PC-3 (cell line): ENCODE data around the gene SBSN. TPM values are rescaled to one million over a fixed set of nuclear protein-coding genes. Genes with fewer than 3 reads are reported as not detected.

ENCODE experiments used
- ATAC-seq: fragments of 200-7000 bp; cut with Tn5 transposase; 2 replicates; pipeline ENCODE4 v1.9.1; 2020; ENCODE audit warnings: mild to moderate bottlenecking, moderate library complexity
- BruUV-seq: library from RNA; stranded (reverse); fragments of 400-500 nt; replicated peaks from 2 replicates; lab custom pipeline; 2021; lab: Mats Ljungman, UMichigan
- CTCF ChIA-PET: fragments of 300-600 bp; sonication (Branson Sonifier 250); formaldehyde crosslinking; loops from one replicate; lab custom pipeline; 2022; ENCODE audit warnings: antibody characterized with exemption; lab: Charles Lee
- POLR2A ChIA-PET: fragments of 300-600 bp; sonication (Branson Sonifier 250); formaldehyde crosslinking; loops from one replicate; lab custom pipeline; 2022; ENCODE audit warnings: antibody characterized with exemption; ENCODE audit not compliant: unreplicated experiment; lab: Charles Lee
- DNase-seq: peaks from one replicate; pipeline ENCODE4 v3.0.0-alpha.2; 2015
- H2AFZ ChIP-seq: fragments of 300-600 bp; sonication (generic); 2 replicates; pipeline ENCODE4 v1.6.0; 2016; ENCODE audit warnings: antibody characterized with exemption, low read length
- H3F3A ChIP-seq: fragments of 300-600 bp; sonication (generic); one replicate; pipeline ENCODE4 v1.6.0; 2017; ENCODE audit warnings: antibody characterized with exemption, low read length, control low read depth, mild to moderate bottlenecking; ENCODE audit not compliant: unreplicated experiment
- H3K27ac ChIP-seq: fragments of 300-600 bp; sonication (generic); 2 replicates; pipeline ENCODE4 v1.5.1; 2016; ENCODE audit warnings: mild to moderate bottlenecking, low read length
- H3K27me3 ChIP-seq: fragments of 300-600 bp; sonication (generic); 2 replicates; pipeline ENCODE4 v1.6.1; 2016; ENCODE audit warnings: low read length, mixed read lengths
- H3K36me3 ChIP-seq: fragments of 300-600 bp; sonication (generic); 2 replicates; pipeline ENCODE4 v1.6.1; 2016; ENCODE audit warnings: low read depth, mixed run types, low read length, mixed read lengths
- H3K4me1 ChIP-seq: fragments of 300-600 bp; sonication (generic); 2 replicates; pipeline ENCODE4 v1.5.1; 2016; ENCODE audit warnings: low read length; ENCODE audit not compliant: insufficient read depth
- H3K4me2 ChIP-seq: fragments of 300-600 bp; sonication (generic); 2 replicates; pipeline ENCODE4 v1.6.0; 2016; ENCODE audit warnings: low read length
- H3K4me3 ChIP-seq: fragments of 300-600 bp; sonication (generic); 2 replicates; pipeline ENCODE4 v1.5.1; 2016; ENCODE audit warnings: mild to moderate bottlenecking, low read length, mixed read lengths
- H3K79me2 ChIP-seq: fragments of 300-600 bp; sonication (generic); 2 replicates; pipeline ENCODE4 v1.6.1; 2017; ENCODE audit warnings: low read length, mixed read lengths
- H3K9ac ChIP-seq: fragments of 300-600 bp; sonication (generic); 2 replicates; pipeline ENCODE4 v1.6.0; 2016; ENCODE audit warnings: mild to moderate bottlenecking, low read length
- H3K9me2 ChIP-seq: fragments of 300-600 bp; sonication (generic); replicated peaks from 2 replicates; pipeline ENCODE4 v1.6.1; 2016; ENCODE audit warnings: mixed run types, low read length, mixed read lengths
- H3K9me3 ChIP-seq: fragments of 300-600 bp; sonication (generic); 2 replicates; pipeline ENCODE4 v1.6.1; 2016; ENCODE audit warnings: low read length, mixed read lengths
- H4K20me1 ChIP-seq: fragments of 300-600 bp; sonication (generic); 2 replicates; pipeline ENCODE4 v1.6.1; 2016; ENCODE audit warnings: low read length, mixed read lengths
- EZH2 ChIP-seq: fragments of 300-600 bp; sonication (generic); IDR thresholded peaks from one replicate; pipeline ENCODE4 v1.6.1; 2017; ENCODE audit warnings: antibody characterized with exemption, mild to moderate bottlenecking, low read length; ENCODE audit not compliant: unreplicated experiment
- EZH2phosphoT487 ChIP-seq: fragments of 300-600 bp; sonication (generic); IDR thresholded peaks from 2 replicates; pipeline ENCODE4 v1.6.1; 2018; ENCODE audit warnings: mild to moderate bottlenecking, antibody characterized with exemption, low read length, borderline replicate concordance
- intact Hi-C: fragments of 100-400 bp; cut with micrococcal nuclease; formaldehyde crosslinking; loops from 2 replicates; pipeline ENCODE4 v1.9.0; 2023
- total RNA-seq: library from RNA; depleted of rRNA; stranded (reverse); fragments of >200 nt; gene quantifications from 2 replicates; pipeline ENCODE4 v1.2.3, GENCODE V29; 2014; rRNA removed
- TF ChIP-seq, protein P1 (sequence below): fragments of 300-600 bp; sonication (generic); conservative IDR thresholded peaks from 2 replicates; pipeline ENCODE4 v1.5.1; 2017; ENCODE audit warnings: antibody characterized with exemption, low read depth, mild to moderate bottlenecking, low read length

The SBSN gene
- total RNA-seq, 1 experiment from 2014 or later = 0.26 TPM

DNA sequence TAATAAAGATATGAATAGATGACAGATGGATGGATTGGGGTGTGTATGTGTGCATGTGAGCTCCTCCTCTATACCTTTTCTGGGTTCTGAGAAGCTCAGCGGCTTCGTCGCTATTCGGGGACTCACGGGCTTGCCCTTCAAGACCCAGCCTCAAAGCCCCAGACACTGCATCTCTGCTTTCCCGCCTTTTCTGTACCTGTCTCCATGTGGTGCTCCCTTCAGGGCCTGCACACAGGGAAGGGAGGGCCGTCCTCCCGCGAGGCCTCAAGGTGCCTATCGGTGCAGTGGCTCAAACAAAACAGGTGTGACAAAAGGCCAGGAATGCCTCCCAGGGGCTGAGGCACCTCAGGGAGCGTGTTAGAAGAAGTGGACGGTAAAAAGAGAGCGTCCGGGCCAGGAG, 54.0 kb downstream of the SBSN start:
- no peaks in the 10 kb centered on the region for H3K4me1 ChIP-seq

More for the DNA sequence above, 54.0 kb downstream of the SBSN start:
- no peak overlapping the region for H2AFZ ChIP-seq
- H4K20me1 ChIP-seq = no peaks in the 10 kb centered on the region
- H3K4me2 ChIP-seq = no peak overlapping the region
- H3K9me3 ChIP-seq = no peaks in the 10 kb centered on the region
- ChIA-PET CTCF (no interaction called here), POLR2A (no interaction called here)
- no peaks in the 10 kb centered on the region for H3K36me3 ChIP-seq
- H3K9ac ChIP-seq = no peak overlapping the region
- no peaks in the 10 kb centered on the region for H3K79me2 ChIP-seq
- no peaks in the 10 kb centered on the region for H3F3A ChIP-seq
- no peaks in the 10 kb centered on the region for H3K27me3 ChIP-seq
- intact Hi-C loops = no loop called here
- DNase-seq (no peak), ATAC-seq (no peak)
- TF ChIP-seq EZH2phosphoT487 (no peak), EZH2 (no peak)
- TF ChIP-seq, protein P1, sequence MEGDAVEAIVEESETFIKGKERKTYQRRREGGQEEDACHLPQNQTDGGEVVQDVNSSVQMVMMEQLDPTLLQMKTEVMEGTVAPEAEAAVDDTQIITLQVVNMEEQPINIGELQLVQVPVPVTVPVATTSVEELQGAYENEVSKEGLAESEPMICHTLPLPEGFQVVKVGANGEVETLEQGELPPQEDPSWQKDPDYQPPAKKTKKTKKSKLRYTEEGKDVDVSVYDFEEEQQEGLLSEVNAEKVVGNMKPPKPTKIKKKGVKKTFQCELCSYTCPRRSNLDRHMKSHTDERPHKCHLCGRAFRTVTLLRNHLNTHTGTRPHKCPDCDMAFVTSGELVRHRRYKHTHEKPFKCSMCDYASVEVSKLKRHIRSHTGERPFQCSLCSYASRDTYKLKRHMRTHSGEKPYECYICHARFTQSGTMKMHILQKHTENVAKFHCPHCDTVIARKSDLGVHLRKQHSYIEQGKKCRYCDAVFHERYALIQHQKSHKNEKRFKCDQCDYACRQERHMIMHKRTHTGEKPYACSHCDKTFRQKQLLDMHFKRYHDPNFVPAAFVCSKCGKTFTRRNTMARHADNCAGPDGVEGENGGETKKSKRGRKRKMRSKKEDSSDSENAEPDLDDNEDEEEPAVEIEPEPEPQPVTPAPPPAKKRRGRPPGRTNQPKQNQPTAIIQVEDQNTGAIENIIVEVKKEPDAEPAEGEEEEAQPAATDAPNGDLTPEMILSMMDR = no peak
- H3K27ac ChIP-seq = no peak overlapping the region
- no peak overlapping the region for H3K4me3 ChIP-seq
- no TSS peak for BruUV-seq
- H3K9me2 ChIP-seq = no peaks in the 10 kb centered on the region

Other genes with a start within 250 kb of the SBSN start
- not detected in 2 replicates for gene HAMP, start 245.8 kb downstream of the SBSN start, total RNA-seq
- not detected in 2 replicates for gene MAG, start 236.2 kb downstream of the SBSN start, total RNA-seq
- 0.07 TPM in 1 of 2 replicates, not detected in the other for gene CD22, start 199.1 kb downstream of the SBSN start, total RNA-seq
- not detected in 2 replicates for gene FFAR1, start 180.4 kb downstream of the SBSN start, total RNA-seq
- not detected in 2 replicates for gene FFAR3, start 169.9 kb downstream of the SBSN start, total RNA-seq
- not detected in 2 replicates for gene GPR42, start 157.2 kb downstream of the SBSN start, total RNA-seq
- gene FFAR2, start 80.1 kb downstream of the SBSN start, total RNA-seq = not detected in 2 replicates
- gene KRTDAP, start 37.8 kb downstream of the SBSN start, total RNA-seq = not detected in 2 replicates
- 128 and 144 TPM in 2 replicates for gene DMKN, start 14.7 kb downstream of the SBSN start, total RNA-seq
- not detected in 2 replicates for gene GAPDHS, start 5.1 kb upstream of the SBSN start, total RNA-seq
- 191 and 206 TPM in 2 replicates for gene TMEM147, start 17.3 kb upstream of the SBSN start, total RNA-seq
- not detected in 2 replicates for gene ATP4A, start 35.3 kb upstream of the SBSN start, total RNA-seq
- gene PMIS2, start 57.9 kb upstream of the SBSN start, total RNA-seq = not detected in 2 replicates
- 25.9 and 26.4 TPM in 2 replicates for gene HAUS5, start 84.4 kb upstream of the SBSN start, total RNA-seq
- gene RBM42, start 100.7 kb upstream of the SBSN start, total RNA-seq = 81.6 and 126 TPM in 2 replicates
- 0.36 TPM in 1 of 2 replicates, not detected in the other for gene ETV2, start 113.4 kb upstream of the SBSN start, total RNA-seq
- 405 and 563 TPM in 2 replicates for gene COX6B1, start 120.0 kb upstream of the SBSN start, total RNA-seq
- gene UPK1A, start 138.2 kb upstream of the SBSN start, total RNA-seq = not detected in 2 replicates
- gene ZBTB32, start 176.2 kb upstream of the SBSN start, total RNA-seq = not detected in 2 replicates
- 10.8 and 23.4 TPM in 2 replicates for gene KMT2B, start 189.7 kb upstream of the SBSN start, total RNA-seq
- gene IGFLR1, start 214.1 kb upstream of the SBSN start, total RNA-seq = 0.81 and 9.3 TPM in 2 replicates
- 7.8 and 16.4 TPM in 2 replicates for gene U2AF1L4, start 217.1 kb upstream of the SBSN start, total RNA-seq
- 34.3 and 42.9 TPM in 2 replicates for gene PSENEN, start 217.3 kb upstream of the SBSN start, total RNA-seq
- 4.6 and 8.2 TPM in 2 replicates for gene LIN37, start 220.3 kb upstream of the SBSN start, total RNA-seq
- gene HSPB6, start 228.7 kb upstream of the SBSN start, total RNA-seq = not detected in 2 replicates
- gene PROSER3, start 229.9 kb upstream of the SBSN start, total RNA-seq = 5.5 and 6.1 TPM in 2 replicates
- gene ARHGAP33, start 247.3 kb upstream of the SBSN start, total RNA-seq = 3.7 and 5.4 TPM in 2 replicates